Activated CD8-positive, alpha-beta memory T cell treated with anti-CD3 and anti-CD28 coated beads, Interleukin-2, amount 50 U/mL, for 4 hours (primary cell): ENCODE data around the gene INPP5D.
"Not testable (repeated sequence)": the region's sequence is repeated elsewhere in the genome, so short reads cannot be mapped to it uniquely, and the experiment has no call there.

Experiments
- DNase-seq: peaks from one replicate; pipeline ENCODE4 v3.0.0-alpha.2; 2020

INPP5D gene

DNA sequence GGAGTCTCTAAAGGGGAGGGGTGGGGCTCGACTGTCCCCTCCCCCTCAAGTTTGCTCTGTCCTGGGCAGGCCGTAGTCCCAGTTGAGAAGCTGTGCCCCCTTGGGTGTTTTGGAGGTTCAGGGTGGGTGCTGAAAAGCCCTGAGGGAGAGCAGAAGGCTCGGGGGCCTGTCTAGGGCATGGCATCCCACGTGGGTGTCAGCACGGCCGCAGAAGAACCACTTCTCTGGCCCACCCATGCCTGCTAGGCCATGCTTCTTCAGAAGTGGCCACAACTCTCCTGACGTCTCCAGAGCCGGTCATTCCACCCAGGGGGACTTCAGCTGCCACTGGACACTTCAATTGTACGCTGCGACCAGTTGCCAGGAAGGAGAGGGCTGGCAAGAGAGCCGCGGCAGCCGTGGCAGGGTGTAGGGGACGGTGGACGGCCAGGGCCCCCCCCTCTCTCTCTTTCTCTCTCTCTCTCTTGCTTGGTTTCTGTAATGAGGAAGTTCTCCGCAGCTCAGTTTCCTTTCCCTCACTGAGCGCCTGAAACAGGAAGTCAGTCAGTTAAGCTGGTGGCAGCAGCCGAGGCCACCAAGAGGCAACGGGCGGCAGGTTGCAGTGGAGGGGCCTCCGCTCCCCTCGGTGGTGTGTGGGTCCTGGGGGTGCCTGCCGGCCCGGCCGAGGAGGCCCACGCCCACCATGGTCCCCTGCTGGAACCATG lies at the start of gene INPP5D:
Gene INPP5D (plus strand): TSS at position 546 of the 704 bp plus-strand sequence. CDS start 137 bp downstream, at position 683.
- peak; percentile 66 for DNase-seq

DNA sequence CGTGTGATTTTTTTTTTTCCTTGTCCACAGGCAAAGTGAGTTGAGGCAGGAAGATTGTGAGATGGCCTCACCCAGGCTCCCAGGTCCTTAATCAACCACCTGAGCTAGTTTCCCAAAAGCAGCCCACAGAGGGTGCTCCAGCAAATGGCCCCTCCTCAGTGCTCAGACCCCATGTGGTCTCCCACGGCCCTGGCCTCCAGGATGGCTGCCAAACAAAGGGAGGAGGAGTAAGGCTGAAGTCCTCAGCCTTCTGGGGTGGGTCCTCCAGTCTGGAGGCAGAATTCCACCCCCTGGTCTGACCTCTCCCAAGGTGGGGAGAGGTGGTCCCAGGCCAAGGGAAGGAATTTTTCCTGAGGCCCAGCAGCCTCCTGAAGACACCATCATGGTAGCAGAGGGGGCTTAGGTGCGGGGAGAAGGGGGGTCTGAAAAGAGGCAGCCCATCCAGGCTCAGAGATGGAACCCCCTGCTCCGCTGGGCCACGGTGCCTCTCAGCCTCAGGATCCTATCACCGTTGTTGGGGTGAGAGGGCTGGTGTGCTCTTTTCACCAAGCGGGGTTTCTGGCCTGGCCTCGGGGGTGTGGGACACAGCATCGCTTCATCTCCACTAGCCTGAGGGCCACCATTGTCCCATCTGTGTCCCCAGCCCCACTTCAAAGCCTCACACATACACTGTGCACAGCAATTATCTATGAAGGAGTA lies 49.4 kb upstream of the INPP5D start:
- no peak for DNase-seq

DNA sequence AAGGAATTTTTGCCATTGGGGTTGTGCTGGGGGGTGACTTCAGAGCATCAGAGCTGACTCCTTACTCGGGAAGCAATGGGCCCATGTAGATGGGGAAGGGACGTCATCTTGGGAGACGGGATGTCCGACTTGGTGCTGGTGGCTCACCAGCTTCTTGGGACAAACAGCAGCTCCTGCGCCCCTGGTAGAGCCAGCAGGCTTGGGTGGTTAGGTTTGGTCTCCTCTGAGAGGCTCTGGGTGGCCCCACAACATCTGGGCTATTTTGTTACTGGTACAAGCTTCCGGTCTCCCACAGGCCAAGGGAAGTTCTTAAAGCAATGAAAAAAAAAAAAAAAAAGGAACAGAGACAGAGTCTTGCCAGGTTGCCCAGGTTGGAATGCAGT lies 48.9 kb upstream of the INPP5D start:
- DNase-seq: no peak

DNA sequence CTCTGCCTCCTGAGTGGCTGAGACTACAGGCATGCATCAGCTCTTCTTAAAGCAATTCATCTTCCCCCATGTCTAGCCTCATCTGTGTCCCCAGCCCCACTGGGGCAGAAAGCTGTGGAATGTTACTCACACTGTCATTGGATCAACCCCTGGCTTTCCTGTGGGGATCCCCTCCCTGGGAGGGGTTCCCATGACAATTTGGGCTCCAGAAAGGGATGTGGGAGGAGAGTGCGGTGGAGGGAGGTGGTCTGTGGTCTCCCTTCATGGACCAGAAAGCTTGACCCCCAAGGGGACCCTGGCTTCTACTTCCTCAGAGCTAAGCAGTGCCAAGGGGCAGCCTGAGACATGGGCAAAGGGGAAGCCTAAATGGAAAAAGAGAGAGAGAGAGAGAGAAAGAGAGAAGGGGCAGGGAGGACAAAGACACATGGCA lies 48.4 kb upstream of the INPP5D start:
- no peak for DNase-seq

DNA sequence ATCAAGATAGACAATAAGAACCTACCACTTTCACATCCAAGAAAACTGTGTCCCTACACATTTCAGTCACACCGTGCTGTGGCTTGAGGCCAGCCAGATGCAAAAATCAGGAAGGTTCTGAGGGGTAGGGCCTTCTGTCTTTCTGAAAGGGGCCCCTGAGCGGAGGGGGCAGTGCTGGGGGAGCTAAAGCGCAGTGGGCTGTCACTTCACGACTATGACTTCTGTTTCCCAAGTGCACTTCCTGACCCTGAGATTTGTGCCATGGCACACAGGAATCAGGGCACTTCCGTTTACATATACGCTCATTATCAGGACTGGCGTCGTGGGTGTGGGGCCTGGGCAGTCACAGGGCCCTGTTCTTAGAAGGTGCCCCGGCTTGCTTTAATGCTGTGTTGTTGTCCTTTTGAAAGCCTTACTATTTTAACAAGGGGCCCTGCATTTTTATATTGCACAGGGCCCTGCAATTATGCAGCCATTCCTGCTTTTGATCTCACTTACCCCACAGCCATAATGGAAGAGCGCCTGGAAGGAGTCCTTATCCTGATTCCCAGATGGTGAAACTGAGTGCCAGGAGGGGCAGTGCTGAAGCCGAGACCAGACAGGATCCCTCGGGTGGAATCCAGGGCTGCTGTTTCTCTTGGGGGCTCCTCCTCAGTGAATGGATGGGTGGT lies 47.7 kb upstream of the INPP5D start:
- DNase-seq: no peak

DNA sequence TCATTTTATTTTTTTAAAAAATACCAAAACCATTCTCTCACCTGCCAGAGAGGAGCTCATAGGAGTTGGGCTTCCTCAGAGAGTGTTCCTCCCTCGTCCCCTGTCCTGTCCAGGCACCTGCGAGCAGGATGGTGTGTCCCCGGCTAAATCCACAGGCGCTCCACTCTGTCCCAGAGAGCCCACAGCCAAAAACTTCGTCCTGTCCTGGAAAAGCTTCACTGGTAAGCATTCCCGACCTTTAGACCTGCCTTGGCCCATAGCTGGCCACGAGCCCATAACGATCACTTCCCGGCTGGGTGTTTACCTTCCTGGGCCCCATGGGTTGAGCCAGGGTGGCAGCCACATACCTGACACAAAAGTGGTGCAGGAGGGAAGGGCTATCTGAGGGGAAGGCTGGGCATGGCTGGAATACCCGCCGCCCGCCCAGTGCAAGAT lies 47.1 kb upstream of the INPP5D start, which contains the start of gene NGEF:
Gene NGEF (minus strand): TSS at position 230 of the 435 bp plus-strand sequence. CDS start 38,366 bp downstream, outside the sequence.
- DNase-seq: no peak

DNA sequence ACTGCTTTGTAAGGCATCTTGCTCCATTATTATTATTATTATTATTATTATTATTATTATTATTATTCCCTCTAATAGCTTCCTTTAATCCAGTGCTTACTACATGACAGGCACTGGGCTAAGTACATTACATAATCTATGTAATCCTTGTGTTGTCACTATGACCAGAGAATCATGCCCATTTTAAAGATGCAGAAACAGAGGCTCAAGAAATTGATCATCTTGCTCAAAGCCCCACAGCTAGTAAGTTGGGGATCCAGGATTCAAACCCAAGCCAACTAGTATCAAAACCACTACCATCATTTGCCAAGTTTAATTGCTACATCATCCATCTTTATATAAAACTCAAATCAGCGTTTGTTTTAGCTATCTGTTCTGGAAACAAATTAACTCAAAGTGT lies 46.5 kb upstream of the INPP5D start:
- no peak for DNase-seq

DNA sequence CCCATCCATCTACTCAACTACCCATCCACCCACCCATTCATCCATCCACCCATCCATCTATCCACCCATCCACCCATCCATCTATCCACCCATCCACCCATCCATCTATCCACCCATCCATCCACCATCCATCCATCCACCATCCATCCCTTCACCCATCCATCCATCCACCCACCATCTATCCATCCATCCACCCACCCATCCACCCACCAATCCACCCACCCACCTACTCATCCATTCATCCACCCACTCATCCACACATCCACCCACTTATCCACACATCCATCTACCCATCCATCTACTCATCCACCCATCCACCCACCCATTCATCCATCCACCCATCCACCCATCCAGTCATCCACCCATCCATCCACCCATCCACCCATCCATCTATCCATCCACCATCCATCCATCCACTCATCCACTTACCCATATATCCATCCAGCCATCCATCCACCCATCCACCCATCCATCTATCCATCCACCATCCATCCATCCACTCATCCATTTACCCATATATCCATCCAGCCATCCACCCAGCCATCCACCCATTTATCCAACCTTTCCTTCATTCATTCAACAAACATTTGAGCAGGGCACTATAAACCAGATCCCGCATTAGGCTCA lies 45.0 kb upstream of the INPP5D start:
- no peak for DNase-seq

DNA sequence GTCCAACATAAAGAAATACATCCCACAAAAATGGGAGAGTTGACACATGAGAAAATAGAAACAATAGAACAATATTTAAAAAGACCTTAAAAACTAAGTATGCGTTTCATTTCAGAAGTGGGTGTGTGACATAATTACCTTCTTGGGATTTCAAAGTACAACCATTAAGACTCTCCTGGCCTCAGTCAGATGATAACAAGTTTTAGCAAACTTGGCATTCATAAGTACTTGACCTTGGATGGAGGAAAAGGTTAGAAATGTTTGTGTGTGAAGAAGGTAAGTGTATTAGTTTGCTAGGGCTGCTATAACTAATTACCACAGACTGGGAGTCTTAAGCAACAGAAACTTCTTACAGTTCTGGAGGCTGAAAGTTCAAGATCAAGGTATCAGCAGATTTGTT lies 42.2 kb upstream of the INPP5D start:
- no peak for DNase-seq

DNA sequence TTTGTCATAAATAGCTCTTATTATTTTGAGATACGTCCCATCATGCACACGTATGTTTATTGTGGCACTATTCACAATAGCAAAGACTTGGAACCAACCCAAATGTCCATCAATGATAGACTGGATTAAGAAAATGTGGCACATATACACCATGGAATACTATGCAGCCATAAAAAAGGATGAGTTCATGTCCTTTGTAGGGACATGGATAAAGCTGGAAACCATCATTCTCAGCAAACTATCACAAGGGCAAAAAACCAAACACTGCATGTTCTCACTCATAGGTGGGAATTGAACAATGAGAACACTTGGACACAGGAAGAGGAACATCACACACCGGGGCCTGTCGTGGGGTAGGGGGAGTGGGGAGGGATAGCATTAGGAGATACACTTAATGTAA lies 40.5 kb upstream of the INPP5D start:
- not testable (repeated sequence) for DNase-seq

DNA sequence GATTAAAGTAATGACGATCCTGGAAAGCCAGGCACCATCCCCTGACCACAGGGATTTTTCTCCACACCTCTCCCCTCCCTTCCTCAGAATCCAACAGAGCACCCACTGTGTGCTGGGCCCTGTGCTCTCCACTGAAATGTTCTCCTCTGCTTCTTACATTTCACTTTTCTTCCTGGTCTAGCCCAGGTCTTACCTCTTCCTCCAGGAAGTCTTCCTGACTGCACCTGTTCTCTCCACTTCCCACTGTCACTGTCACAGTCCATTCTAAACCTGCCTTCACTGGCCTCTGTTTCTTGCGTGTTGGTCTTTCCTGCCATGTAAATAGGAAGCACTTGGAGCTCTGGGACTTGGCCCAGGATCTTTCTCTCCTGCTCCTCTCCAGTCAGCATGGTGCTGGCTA lies 39.7 kb upstream of the INPP5D start:
- no peak for DNase-seq

DNA sequence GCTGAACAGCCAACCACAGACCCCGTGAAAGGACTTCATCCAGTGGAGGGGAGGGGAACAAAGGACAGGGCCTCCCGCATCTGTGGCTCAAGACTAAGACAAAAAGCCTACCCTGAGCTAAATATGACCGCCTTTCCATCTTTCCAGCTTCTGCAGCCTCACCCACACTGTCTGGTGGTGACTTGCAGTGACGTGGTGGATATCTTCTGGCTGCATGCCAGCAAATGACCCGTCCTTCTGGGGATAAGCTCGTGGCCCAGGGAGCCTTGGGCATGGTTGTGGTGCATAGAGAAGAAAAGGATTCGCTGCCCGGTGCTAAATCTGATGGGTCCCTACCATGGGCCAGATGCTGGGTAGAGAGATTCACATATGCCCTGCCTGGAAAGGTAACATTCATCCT lies 38.4 kb upstream of the INPP5D start:
- DNase-seq: no peak

DNA sequence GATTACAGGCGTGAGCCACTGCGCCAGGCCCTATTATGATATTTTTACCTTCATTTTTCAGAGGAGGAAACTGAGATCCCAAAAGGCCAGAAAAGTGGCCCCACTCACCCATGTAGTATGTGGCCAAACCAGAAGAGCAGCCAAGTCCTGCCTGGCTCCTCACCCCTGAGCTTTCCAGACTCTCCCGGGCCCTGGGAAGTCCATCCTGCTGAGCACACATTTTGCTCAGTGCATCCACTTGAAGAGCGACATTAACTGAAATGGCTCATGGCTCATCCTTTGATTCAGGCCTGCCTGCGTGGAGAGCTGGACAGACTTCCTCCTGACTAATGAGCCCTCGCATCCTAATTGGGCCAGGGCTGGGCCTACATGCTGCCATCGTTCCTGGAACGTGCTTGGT lies 37.6 kb upstream of the INPP5D start:
- no peak for DNase-seq

DNA sequence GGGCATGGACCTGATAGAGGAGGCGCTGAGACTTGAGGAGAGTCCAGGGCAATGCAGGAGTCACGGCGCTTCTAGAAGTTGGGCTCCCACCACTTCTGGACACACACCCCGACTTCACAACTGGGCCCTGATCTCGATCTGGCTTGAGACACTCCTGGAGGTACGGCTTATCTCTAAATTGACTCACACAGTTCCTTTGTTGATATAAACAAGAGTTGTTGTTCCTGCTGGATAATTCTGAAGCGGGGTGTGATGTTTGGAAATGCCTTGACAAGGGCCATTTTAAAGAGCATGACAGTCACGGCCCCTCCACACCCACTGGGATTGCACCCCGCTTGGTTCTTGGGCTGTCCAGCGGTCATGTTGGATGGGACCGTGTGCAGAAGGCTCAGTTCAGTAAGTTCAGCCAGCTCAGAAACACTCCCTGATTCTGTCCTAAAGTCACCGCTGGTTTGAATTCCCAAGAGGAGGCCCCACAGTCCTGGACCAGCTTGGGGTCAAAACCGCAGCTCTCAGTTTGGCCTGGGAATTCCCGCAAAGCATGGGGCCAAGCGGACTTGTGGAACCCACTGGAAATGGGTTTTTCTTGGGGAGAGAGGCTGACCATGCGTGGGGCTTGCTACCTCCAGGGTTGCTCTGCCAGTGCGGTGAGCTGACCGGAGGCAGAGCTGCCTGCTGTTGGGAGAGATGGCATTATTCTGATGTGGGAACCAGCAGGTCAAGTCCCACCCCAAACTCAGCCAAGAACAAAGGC lies 37.0 kb upstream of the INPP5D start:
- no peak for DNase-seq

DNA sequence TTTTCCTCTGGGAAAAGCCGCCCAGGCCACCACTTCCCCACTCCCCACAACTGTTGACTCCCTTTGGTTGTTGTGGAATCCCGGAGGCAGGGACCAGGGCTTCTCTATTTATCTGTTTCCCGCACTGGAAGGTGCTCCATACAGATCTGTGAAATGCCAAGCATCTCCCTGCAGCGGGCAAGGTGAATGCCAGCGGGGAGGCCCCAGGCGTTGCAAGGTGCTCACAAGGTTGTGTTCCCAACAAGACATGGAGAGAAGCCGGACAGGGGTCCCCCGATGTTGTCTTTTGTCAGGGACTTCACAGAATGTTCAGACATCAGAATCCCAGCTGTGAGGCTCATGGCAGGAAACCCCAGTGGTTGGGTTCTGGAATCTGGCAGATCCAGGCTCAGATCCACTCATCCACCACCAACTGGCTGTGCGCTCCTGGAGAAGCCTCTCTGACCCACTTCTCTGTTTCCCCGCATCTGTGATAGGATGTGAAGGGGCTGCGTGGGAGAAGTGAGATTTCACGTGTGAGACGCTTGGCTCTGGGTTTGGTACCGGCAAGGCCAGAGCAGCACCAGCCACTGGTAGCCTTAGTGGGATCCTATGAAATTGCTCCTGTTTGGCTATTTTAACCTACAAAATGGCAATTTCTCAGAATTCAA lies 36.3 kb upstream of the INPP5D start:
- no peak for DNase-seq

DNA sequence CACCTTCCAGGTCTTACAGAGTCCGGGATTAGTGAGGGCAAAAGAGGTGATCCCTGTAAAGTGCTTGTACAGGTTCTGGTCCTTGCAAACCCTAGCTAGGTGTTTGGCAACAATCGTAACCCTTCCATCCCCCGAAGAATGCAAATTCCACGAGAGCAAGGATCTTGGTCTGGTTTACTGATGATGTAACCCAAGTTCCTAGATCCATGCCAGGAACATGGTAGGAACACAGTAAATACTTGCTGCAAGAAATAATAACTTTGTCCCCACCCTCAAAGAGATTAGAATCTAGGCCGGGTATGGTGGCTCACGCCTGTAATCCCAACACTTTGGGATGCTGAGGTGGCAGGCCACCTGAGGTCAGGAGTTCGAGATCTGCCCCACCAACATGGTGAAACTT lies 34.4 kb upstream of the INPP5D start:
- no peak for DNase-seq

DNA sequence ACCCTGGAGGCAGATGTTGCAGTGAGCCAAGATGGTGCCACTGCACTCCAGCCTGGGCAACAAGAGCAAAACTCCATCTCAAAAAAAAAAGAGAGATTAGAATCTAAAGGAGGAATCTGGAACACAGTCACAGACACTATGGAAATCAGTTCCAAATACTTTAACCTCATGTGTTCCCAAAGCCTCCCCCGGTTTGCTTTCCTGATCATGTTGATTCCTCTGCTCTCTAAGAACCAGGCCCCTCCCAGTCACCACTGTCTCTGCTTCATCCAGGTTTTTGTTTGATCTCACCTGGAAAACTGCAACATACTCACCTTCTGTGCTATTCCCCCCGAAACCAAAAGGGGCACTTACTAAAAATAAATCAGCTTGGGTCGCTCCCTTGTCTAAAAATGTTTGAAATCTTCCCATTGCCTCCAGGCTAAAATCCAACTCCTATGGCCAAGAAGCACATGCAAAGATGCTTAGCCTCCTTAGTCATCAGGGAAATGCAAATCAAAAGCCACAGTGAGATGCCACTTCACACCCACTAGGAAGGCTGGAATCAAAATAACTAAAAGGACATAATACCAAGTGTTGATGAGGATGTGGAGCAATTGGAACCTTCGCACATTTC lies 33.8 kb upstream of the INPP5D start:
- DNase-seq: no peak

DNA sequence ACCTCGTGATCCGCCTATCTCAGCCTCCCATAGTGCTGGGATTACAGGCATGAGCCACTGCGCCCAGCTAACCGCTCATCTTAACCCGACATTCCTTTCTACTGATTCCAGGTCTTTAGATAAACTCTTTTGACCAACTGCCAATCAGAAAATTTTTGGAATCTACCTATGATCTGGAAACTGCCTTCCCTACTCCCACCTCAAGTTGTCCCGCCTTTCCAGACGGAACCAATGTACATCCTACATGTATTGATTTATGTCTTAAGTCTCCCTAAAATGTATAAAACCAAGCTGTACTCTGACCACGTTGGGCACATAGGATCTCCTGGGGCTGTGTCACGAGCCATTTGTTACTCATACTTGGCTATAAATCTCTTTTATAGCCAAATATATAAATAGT lies 30.8 kb upstream of the INPP5D start:
- DNase-seq: no peak

DNA sequence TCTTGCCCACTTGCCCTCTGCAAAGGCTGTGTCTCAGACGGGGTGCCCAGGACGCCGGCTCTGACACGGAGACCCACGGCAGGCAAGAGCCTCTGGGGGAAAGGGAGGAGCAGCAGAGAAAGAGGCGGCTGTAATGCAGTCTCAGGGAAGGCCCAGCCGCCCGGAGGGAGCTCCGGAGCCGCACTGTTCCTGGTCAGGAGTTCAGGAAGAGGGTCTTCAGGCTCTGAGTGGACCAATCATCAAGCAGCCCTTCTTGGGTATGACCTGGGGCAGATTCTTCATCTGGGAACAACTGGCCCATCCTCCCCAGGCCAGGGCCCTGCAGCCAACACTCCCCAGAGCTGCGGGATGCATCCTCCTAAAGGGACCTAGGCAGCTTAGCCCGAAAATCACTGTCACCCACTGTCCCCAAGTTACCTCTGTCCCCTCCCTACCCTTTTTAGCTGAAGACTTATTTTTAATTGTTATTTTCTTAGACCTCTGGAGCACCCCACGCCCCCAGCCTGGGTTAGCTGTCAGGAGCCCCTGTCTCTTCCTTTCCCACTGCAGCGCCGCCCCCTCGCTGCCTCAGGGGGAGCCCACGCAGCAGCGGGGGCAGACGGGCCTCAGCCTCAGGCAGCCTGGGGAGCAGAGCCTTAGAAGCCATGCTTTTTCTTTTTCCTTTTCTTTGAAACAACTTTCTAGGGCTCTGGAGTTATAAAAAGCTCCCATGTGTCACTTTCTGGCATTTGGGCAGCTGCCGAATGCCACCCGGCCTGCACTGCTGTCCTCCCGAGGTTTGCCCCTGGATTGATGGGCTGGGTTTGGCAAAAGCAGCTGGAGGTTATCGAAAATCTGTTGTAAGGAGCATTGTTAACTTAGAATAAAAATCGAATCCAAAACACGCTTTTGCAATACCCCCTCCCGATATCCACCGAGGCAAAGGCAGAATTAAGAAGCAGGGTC lies 28.3 kb upstream of the INPP5D start:
- DNase-seq: no peak

DNA sequence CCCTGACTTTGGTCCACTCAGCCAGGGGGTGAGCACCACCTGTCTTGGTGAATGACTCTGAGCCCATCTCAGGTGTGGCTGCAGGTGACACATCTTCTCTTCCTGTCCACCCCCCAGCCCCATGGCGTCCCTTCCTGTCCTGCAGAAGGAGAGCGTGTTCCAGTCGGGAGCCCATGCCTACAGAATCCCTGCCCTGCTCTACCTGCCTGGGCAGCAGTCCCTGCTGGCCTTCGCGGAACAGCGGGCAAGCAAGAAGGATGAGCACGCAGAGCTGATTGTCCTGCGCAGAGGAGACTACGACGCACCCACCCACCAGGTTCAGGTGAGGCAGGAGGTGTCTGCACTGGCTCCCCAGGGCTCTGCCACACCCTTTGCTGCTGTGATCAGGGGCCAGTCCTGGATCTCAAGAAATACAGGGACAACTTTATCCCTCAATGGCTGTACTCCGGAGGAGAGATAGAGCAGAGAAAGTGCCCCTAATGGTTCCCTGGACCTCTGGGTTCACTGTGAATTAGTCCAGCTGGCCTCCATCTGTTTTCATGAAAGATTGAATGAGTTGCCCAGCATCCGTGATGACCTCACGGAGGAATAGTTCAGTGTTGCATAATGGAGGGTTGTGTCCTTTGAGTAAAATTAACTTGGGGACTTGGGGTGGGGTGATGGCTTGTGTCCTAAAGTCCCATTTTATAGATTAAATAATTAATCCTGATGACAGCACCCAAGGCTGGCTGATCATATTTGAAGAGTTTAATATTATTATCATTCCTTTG lies 27.4 kb upstream of the INPP5D start, which contains the start of gene NEU2:
Gene NEU2 (plus strand): TSS at position 122 of the 770 bp plus-strand sequence. CDS start 0 bp downstream, at position 122.
- DNase-seq: no peak
